Left ventricle myocardium inferior (tissue), 1 donor: ENCODE measurements around the gene MRPS27. TPM values are rescaled to one million over a fixed set of nuclear protein-coding genes. Genes with fewer than 3 reads are reported as not detected.
"Not testable (repeated sequence)": the region's sequence is repeated elsewhere in the genome, so short reads cannot be mapped to it uniquely, and the experiment has no call there.

Experiments used
- DNase-seq: peaks from one replicate; pipeline ENCODE4 v3.0.0-alpha.2; 2020
- H3K27ac ChIP-seq: fragments of 200-600 bp; replicated peaks from 2 replicates; pipeline ENCODE4 v1.8.0; 2021
- H3K27me3 ChIP-seq: fragments of 200-600 bp; 2 replicates; pipeline ENCODE4 v1.8.0; 2021; ENCODE audit warnings: low read depth
- H3K36me3 ChIP-seq: fragments of 200-600 bp; 2 replicates; pipeline ENCODE4 v1.8.0; 2021
- H3K4me1 ChIP-seq: fragments of 200-600 bp; 2 replicates; pipeline ENCODE4 v1.8.0; 2021
- H3K4me3 ChIP-seq: fragments of 200-600 bp; 2 replicates; pipeline ENCODE4 v1.8.0; 2021; ENCODE audit warnings: mild to moderate bottlenecking, moderate library complexity
- H3K9me3 ChIP-seq: fragments of 200-600 bp; replicated peaks from 2 replicates; pipeline ENCODE4 v1.8.0; 2021
- CTCF ChIP-seq: fragments of 200-600 bp; IDR thresholded peaks from 2 replicates; pipeline ENCODE4 v1.8.0; 2021; ENCODE audit warnings: antibody characterized with exemption, mild to moderate bottlenecking, borderline replicate concordance
- intact Hi-C: fragments of 100-400 bp; cut with micrococcal nuclease; formaldehyde crosslinking; loops from one replicate; pipeline ENCODE4 v1.11.0; 2022
- total RNA-seq: library from RNA; stranded (reverse); fragmentation: NEBNext Ultra II Directional; extraction: Animal tissue kit (Norgen Biotek cat#: 25700); gene quantifications from one replicate; pipeline ENCODE4 v1.2.1, GENCODE V29; 2021
- donor health status: DM: no; HTN: yes; CAD: no; lungs with severe emphysema.

MRPS27 gene
- total RNA-seq, 1 donor from 2014 or later: 72.0 TPM

DNA sequence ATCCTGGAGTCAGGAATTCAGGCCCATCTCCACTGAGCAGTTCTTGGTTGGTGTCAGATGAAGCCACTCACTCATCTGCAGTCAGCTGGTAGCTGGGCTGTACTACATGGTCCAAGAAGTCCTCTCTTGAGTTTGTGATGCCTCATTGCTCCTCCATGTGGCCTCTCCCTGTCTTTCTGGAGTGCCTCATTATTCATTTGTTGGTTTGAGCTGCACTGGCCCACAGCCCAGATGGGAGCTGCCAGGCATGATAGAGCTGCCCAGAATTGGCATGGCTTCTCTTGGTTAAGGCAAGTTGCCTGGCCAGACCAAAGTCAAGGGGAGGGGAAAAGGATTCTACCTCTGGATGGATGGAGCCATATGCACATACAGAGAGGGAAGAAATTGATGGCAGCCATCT lies 8.1 kb upstream of the MRPS27 start:
- DNase-seq: peak; percentile 55
- H3K36me3 ChIP-seq: peaks cover 79% of the 10 kb centered on the region
- TF ChIP-seq CTCF: peak; percentile 21
- no peak overlapping the region for H3K4me3 ChIP-seq
- intact Hi-C loops: no loop called here
- H3K27me3 ChIP-seq: no peaks in the 10 kb centered on the region
- no peaks in the 10 kb centered on the region for H3K9me3 ChIP-seq
- peaks cover 3% of the 10 kb centered on the region for H3K4me1 ChIP-seq
- H3K27ac ChIP-seq: peak overlapping the region; percentile 50

DNA sequence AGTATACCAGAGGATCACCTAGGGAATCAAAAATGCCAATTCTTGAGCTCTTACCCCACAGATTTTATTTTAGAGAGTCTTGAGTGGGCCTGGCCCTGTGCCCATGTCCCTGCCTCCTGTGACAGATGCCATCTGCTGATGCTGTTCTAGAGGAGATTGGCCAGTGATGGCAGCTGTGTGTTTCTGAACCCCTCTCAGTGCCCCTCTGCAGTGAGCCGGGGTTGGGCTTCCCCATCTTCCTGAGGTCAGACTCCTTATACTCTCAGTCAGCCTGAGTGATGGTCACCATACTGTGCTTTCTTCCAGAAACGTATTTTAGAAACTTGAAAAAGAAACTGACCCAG lies 6.2 kb upstream of the MRPS27 start:
- TF ChIP-seq CTCF: no peak
- Histone ChIP-seq H3K27me3 (no peaks in the 10 kb centered on the region), H3K4me1 (peaks cover 3% of the 10 kb centered on the region), H3K27ac (no peak overlapping the region), H3K9me3 (no peaks in the 10 kb centered on the region), H3K36me3 (peaks cover 66% of the 10 kb centered on the region), H3K4me3 (no peak overlapping the region)
- DNase-seq: no peak
- intact Hi-C loops: no loop called here

GRCh38 chr5:72325566-72326305 lies 5.7 kb upstream of the MRPS27 start:
- Histone ChIP-seq H3K4me1 (peaks cover 7% of the 10 kb centered on the region), H3K36me3 (peaks cover 61% of the 10 kb centered on the region), H3K27ac (no peak overlapping the region), H3K4me3 (no peak overlapping the region), H3K9me3 (no peaks in the 10 kb centered on the region), H3K27me3 (no peaks in the 10 kb centered on the region)
- TF ChIP-seq CTCF: no peak
- intact Hi-C loops: no loop called here
- no peak for DNase-seq

DNA sequence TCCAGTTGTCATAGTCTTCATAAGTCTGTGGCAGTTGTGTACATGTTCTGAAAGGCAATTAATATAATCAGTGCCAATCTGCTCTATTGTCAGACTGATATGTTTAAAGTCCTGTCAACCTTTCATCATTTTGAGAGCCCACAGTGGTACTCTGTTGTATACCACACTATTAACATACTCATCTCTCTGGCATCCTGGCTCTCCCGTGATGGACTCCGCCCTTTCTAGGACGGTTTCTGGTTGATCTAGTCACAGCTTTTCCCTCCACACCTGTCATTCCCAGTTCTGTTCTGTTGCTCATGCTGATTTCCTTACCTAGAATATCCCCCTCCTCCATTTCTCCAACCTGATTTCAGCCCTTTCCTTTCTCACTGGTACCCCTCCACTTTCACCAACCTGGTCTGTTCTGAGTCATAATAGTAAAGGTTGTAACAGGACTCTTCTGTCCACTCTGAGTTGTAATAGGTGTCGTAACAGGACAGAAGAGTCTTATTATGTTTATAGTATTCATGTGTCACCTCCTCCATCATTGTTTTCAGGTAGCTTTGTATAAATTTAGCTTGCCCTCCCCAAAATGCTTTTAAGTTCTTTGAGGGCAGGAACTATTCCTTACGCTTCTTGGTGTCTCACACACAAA lies 4.3 kb upstream of the MRPS27 start:
- intact Hi-C loops: no loop called here
- no peak for DNase-seq
- Histone ChIP-seq H3K9me3 (no peaks in the 10 kb centered on the region), H3K27ac (no peak overlapping the region), H3K27me3 (no peaks in the 10 kb centered on the region), H3K4me1 (peaks cover 19% of the 10 kb centered on the region), H3K4me3 (no peak overlapping the region), H3K36me3 (peaks cover 46% of the 10 kb centered on the region)
- no peak for TF ChIP-seq CTCF

GRCh38 chr5:72319435-72319975 lies 535 bp downstream of the MRPS27 start:
- intact Hi-C loops, H3K9me3 ChIP-seq, DNase-seq, H3K27me3 ChIP-seq: not testable (repeated sequence)
- peak overlapping the region; percentile 83 for H3K27ac ChIP-seq
- peaks cover 28% of the 10 kb centered on the region for H3K36me3 ChIP-seq
- H3K4me1 ChIP-seq: peaks cover 39% of the 10 kb centered on the region
- H3K4me3 ChIP-seq: peak overlapping the region; percentile 91
